Stimulated activated CD4-positive, alpha-beta T cell treated with anti-CD3 and anti-CD28 coated beads, TNF-alpha, amount 100 ng/mL, for 48 hours (primary cell): Measurements from ENCODE around the gene ADORA2A.
"Not testable (repeated sequence)": the region's sequence is repeated elsewhere in the genome, so short reads cannot be mapped to it uniquely, and the experiment has no call there.

Experiments used
- DNase-seq, 3 donors: peaks; one replicate each; pipeline ENCODE4 v3.0.0-alpha.2; 2020; ENCODE audit warnings: low read depth in 3 of 3

The ADORA2A gene

DNA sequence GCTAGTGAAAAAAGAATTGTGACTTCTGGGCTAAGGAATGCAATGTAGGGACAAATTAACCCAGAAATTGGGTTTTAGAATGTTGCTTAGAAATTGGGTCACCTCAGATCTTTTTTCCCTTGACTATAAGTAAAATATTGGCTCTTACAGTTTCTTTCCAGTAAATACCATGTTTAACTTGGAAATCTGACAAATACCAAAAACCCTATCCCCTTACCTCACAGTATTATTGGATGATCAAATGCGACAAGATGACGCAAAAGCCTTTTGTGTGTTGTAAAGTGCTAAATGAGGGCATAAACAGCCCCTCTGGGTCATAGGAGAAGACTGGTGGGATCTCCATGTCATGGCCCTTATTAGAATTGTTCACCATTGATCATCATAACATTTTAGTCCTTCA, 61.6 kb downstream of the ADORA2A start:
- no peak for DNase-seq

GRCh38 chr22:24489434-24489833, 62.0 kb downstream of the ADORA2A start:
- not testable (repeated sequence) for DNase-seq
